ENCODE data around the gene TRIM56. TPM values are rescaled to one million over a fixed set of nuclear protein-coding genes. Genes with fewer than 3 reads are reported as not detected.
"Not testable (repeated sequence)": the region's sequence is repeated elsewhere in the genome, so short reads cannot be mapped to it uniquely, and the experiment has no call there.

The TRIM56 gene
- total RNA-seq, 1 donor from 2014 or later = 9.4 TPM

- peak overlapping the region; percentile 79 for H3K4me3 ChIP-seq (ENCODE audit: low read depth, low read length)
- TF ChIP-seq, protein P1, sequence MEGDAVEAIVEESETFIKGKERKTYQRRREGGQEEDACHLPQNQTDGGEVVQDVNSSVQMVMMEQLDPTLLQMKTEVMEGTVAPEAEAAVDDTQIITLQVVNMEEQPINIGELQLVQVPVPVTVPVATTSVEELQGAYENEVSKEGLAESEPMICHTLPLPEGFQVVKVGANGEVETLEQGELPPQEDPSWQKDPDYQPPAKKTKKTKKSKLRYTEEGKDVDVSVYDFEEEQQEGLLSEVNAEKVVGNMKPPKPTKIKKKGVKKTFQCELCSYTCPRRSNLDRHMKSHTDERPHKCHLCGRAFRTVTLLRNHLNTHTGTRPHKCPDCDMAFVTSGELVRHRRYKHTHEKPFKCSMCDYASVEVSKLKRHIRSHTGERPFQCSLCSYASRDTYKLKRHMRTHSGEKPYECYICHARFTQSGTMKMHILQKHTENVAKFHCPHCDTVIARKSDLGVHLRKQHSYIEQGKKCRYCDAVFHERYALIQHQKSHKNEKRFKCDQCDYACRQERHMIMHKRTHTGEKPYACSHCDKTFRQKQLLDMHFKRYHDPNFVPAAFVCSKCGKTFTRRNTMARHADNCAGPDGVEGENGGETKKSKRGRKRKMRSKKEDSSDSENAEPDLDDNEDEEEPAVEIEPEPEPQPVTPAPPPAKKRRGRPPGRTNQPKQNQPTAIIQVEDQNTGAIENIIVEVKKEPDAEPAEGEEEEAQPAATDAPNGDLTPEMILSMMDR (conservative IDR thresholded peaks at IDR 0.05; ENCODE audit: low read depth, low read length) = no peak
- DNase-seq (ENCODE audit: low read depth) = no peak
Observed at GRCh38 chr7:101127460-101128039, 42.3 kb downstream of the TRIM56 start.

DNA sequence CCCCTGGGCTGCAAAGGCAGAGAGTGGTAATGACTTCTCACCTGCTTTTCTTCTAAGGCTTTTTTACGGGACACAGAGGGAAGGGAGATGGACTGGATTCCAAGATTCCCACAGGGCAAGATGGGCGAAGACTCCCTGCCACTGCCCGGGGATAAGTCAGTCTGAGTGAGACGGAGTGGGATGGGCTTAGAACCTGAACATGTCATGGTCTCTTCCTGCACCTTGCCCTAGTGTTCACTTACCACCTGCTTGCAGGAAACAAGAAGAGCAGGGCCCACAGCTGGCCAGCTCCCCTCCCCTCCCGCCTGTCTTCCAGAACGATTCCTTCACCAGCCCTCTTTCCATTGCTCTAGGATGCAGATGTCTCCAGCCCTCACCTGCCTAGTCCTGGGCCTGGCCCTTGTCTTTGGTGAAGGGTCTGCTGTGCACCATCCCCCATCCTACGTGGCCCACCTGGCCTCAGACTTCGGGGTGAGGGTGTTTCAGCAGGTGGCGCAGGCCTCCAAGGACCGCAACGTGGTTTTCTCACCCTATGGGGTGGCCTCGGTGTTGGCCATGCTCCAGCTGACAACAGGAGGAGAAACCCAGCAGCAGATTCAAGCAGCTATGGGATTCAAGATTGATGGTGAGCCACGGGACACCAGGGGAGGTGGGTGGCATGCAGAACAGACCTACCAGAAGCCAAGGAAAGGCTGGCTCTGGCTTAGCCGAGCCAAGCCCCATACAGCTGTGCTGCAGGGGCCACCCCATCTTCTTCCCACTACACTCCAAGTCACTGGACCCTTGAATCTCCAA lies 43.0 kb downstream of the TRIM56 start:
- no peak for DNase-seq (ENCODE audit: low read depth)
- TF ChIP-seq, protein P1 (conservative IDR thresholded peaks at IDR 0.05; ENCODE audit: low read depth, low read length) = no peak
- H3K4me3 ChIP-seq (ENCODE audit: low read depth, low read length) = peak overlapping the region; percentile 79

DNA sequence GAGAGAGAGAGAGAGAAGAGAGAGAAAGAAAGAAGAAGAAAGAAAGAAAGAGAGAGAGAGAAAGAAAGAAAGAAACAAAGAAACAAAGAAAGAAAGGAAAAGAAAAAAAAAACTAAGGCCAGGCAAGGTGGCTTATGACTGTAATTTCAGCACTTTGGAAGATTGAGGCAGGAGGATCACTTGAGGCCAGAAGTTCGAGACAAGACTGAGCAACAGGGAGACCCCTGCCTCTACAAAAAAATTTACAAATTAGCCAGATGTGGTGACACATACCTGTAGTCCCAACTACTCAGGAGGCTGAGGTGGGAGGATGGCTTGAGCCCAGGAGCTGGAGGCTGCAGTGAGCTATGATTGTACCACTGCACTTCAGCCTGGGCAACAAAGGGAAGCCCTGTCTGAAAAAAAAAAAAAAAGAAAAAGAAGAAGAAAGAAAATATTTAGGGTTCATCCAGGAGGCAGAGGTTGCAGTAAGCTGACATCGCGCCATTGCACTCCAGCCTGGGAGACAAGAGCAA lies 44.4 kb downstream of the TRIM56 start:
- H3K4me3 ChIP-seq (ENCODE audit: low read depth, low read length) = peak overlapping the region; percentile 19
- TF ChIP-seq, protein P1 (conservative IDR thresholded peaks at IDR 0.05; ENCODE audit: low read depth, low read length) = no peak
- no peak for DNase-seq (ENCODE audit: low read depth)

- not testable (repeated sequence) for DNase-seq (ENCODE audit: low read depth); H3K4me3 ChIP-seq (ENCODE audit: low read depth, low read length)
Observed at GRCh38 chr7:101132626-101133600, 47.6 kb downstream of the TRIM56 start.

- no peak for DNase-seq (ENCODE audit: low read depth)
- TF ChIP-seq, protein P1 (conservative IDR thresholded peaks at IDR 0.05; ENCODE audit: low read depth, low read length) = no peak
- H3K4me3 ChIP-seq (ENCODE audit: low read depth, low read length) = no peak overlapping the region
Observed at GRCh38 chr7:101133621-101134398, 48.5 kb downstream of the TRIM56 start.

DNA sequence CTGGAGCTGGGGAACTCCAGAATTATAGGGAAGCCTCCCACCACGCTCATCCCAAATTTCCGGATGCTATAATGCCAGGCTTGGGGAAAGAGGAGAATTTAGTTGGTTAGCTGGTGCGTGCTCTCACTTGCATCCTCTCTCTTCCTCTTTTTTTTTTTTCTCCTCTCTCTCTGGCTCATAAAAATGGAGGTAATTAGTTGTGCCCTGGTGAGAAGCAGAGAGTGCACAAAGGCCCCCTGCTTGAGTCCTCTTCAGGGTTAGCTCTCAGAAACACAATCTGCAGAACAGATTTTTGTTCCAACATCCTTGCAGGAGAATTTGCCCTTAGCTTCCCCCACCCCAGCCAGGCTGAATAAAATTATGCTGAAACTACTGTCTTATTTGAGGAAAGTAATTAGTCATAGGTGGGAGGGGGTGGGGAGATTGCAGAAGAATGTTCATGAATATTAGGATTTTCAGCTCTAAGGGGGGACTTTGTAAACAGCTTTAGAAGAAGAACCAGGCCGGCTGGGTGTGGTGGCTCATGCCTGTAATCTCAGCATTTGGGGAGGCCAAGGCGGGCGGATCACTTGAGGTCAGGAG lies 49.2 kb downstream of the TRIM56 start:
- no peak overlapping the region for H3K4me3 ChIP-seq (ENCODE audit: low read depth, low read length)
- DNase-seq (ENCODE audit: low read depth) = no peak
- TF ChIP-seq, protein P1 (conservative IDR thresholded peaks at IDR 0.05; ENCODE audit: low read depth, low read length) = no peak

Measured in epithelial cell of proximal tubule (primary cell).